Lung microvascular endothelial cell (primary cell): Measurements from ENCODE around the gene CMYA5. TPM values are rescaled to one million over a fixed set of nuclear protein-coding genes. Genes with fewer than 3 reads are reported as not detected.
A peak's percentile ranks its signal among the peaks of the same experiment; 100 is the strongest.
"Not testable (repeated sequence)": the region's sequence is repeated elsewhere in the genome, so short reads cannot be mapped to it uniquely, and the experiment has no call there.

Source experiments
- DNase-seq, 2 donors: peaks; one replicate each; pipeline versions ENCODE4 v3.0.0 to v3.0.0-alpha.2; 2010; ENCODE audit warnings: low read depth in 2 of 2
- total RNA-seq: library from RNA; depleted of rRNA; stranded (reverse); fragments of >200 nt; gene quantifications from 2 replicates; pipeline ENCODE4 v1.2.1, GENCODE V29; 2014

Gene CMYA5
- total RNA-seq, 1 donor from 2014 or later: under 0.01 TPM

DNA sequence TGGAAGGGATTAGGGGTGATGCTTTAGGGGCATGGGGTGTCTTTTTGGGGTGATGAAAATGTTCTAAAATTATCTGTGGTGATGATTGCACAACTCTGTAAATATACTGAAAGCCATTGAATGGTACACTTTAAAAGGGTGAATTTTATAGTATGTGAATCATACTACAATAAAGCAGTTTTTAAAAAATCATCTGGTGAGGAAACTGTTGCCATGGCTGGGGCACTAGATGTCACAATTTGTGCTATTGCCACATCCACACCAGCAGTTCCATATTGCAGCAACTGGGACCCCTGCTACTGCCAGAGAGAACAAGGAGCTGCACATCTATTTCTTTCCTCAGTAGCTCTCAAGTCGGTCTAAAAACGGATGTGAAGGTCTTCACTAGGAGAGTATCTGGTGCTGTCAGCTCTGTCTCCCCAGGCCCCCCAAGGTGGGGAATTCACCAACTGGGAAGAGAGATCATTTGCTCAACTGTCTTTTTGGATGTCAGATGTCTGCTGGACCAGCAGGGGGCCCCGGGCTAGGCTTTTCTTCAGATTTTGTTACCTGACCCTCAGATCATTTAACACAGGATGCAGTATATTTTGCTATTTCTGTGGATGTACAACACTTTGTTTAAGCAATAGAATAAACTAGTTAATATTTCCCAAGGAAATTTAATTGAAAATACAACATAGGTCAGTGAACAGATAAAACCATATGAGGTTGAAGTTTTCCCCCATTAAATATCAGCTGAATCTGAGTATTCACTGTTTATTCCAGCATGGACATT is 13.2 kb downstream of the CMYA5 start:
- peak in 1 of 2 donors; percentile 15 for DNase-seq

DNA sequence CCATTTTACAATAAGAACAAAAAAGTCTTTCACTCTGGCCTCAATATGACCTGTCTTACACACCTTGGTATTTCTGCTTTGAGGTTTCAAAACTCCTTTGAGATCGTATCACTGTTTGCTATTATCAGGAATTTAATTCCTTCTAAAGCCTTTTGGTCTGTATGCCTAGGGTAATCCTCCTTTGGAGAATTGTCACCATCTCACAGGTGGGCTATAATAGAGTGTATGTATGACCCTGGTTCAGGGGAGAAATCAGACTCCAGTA is 13.7 kb downstream of the CMYA5 start:
- DNase-seq: no peak

DNA sequence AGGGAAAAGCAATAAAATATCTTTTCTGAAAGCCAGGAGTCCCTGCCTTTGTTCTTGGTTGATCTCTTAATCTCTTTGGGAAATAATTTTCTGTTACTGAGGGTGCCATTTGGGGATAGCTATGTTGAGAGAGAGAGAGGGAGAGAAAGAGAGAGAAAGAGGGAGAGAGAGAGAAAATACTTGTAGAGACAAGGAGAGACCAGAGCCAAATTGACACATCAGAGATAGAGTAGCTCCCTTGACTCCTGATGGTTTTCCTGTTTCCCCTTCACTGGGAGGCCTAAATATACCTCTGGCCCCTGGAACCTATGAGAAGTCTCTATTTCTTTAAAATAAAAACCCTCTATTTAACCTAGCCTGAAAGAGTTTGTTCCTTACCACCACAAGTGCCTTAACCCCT is 14.9 kb downstream of the CMYA5 start:
- DNase-seq: no peak

GRCh38 chr5:79705632-79706031 is 16.0 kb downstream of the CMYA5 start:
- DNase-seq: no peak

DNA sequence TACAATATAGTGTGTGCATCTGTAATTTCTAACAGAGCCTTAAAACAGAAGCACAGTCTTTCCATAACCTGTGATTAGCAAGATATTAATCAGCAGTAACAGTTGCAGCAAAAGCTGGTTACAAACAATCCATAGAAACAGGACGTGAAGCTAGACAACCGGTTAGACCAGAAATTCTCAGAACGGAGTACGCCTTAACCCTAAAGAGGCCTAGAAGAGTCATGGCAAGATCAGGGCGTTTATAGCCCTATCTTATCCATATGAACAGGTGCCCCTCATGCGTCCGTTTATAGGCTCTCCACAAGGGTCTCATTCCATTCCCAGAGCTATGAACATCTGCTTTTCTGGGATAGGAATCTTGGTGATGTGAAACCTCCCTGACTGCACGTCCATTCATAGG is 16.7 kb downstream of the CMYA5 start:
- not testable (repeated sequence) for DNase-seq

GRCh38 chr5:79707535-79707934 is 17.9 kb downstream of the CMYA5 start:
- DNase-seq: no peak

- DNase-seq: no peak
Observed at GRCh38 chr5:79712741-79713140, 23.1 kb downstream of the CMYA5 start.

- no peak for DNase-seq
Observed at GRCh38 chr5:79713727-79714126, 24.1 kb downstream of the CMYA5 start.

DNA sequence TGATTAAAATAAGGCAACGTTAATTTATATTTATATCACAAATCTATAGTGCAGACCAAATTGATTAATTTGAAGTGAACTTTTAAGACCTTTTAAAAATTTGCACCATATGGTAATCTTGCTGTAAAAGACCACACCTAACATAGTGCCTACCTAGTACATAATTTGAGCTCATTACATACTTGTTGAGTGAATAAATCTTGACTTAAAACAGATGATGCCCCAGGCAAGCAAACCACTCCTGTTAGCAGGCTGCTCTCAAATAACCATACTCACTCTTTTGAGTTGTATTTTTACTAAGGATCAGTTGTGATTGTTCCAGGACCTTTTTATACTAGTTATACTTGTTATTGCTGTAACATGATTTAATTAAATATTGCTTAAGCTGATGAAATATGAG is 27.2 kb downstream of the CMYA5 start:
- no peak for DNase-seq

DNA sequence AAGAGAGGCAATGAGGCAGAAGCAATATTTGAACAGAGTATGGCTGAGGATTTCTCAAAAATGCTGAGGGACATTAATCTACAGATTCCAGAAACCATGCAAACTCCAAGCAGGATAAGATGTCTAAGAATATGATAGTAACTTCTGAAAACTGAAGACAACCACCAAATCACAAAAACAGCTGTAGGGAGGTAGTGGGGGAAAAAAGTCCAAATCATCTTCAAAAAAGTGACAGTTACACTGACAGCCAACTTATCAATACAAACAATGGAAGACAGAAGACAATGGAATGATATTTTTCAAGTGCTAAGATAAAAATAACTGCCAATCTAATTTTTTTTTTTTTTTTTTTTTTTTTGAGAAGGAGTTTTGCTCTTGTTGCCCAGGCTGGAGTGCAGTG is 30.5 kb downstream of the CMYA5 start:
- DNase-seq: no peak

DNA sequence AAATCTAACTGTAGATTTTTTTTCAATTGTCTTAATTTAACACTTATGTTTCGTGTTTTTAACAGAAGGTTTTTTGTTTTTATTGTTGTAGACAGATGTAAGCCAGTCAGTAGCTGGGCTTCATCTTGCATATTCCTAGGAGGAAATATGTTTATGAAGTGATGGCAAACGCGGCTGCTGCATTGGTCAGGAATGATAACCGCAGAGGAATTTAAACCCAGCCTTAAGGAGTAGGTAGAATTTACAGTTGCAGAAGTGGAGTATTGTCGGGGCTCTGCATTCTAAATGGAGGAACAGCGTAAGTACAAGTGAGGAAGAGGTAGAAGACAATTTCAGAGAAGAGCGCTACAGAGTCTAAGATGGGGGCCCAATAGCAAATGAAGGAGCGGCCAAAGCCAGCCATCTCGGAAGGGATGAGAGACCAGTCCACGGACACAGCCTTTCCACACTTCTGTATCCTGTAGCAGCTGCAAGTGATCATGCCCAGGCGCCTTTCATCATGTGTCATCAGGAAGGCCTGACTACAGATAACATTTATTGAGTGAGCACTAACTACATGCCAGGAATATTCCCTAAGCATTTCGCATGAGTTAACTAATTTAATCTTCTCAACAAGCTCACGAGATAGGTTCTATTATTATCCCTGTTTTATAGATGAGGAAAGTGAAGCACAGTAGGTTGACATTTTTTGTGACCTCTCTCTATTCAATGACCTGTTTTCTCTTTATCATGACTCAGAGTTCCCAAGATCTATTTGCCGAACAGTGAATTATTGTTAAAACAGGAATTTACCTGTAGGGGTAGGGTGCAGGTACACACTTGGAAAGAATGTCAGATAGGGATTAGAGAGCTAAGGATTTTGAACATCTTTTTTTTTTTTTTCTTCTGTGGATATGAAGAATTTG is 38.1 kb downstream of the CMYA5 start:
- no peak for DNase-seq

DNA sequence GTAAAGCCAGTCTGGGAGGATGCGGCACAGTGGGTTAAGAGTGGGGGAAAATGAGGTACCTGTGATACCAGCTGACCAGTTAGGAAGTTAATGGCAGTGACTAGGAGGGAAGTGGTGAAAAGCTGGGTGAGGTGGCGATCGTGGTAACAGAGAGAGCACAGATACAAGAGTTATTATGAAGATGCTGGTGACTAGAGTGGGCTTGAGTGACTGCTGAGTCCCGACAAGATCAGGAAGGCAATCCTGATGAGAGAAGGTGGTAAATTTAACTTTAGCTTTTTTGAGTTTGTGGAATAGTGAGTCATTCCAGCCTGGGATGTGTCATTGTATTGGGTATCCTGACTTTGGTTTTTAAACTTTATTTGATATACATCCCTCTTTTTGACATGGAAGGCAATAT is 38.8 kb downstream of the CMYA5 start:
- DNase-seq: no peak

DNA sequence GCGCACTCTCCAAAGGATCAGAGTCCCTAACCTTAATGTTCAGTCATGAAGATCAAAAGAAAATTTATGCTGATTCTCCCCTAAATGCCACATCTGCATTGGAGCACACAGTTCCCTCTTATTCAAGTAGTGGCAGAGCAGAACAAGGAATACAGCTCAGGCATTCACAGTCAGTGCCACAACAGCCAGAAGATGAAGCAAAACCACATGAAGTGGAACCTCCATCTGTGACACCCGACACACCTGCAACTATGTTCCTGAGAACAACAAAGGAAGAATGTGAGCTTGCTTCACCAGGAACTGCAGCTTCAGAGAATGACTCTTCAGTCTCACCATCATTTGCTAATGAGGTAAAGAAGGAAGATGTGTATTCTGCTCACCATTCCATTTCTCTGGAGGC is 40.0 kb downstream of the CMYA5 start:
- DNase-seq: no peak

- DNase-seq: no peak
Observed at GRCh38 chr5:79730564-79730963, 40.9 kb downstream of the CMYA5 start.

DNA sequence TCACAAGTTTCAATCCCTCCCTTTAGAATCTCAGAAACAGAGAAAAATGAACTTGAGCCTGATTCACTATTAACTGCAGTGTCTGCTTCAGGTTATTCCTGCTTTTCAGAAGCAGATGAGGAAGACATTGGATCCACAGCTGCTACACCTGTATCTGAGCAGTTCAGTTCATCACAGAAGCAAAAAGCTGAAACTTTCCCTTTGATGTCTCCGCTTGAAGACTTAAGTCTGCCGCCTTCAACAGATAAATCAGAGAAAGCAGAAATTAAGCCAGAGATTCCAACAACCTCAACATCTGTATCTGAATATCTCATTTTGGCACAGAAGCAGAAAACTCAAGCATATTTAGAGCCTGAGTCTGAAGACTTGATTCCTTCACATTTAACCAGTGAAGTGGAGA is 42.1 kb downstream of the CMYA5 start:
- no peak for DNase-seq

- no peak for DNase-seq
Observed at GRCh38 chr5:79736528-79737514, 47.2 kb downstream of the CMYA5 start.

- no peak for DNase-seq
Observed at GRCh38 chr5:79738349-79738748, 48.7 kb downstream of the CMYA5 start.

DNA sequence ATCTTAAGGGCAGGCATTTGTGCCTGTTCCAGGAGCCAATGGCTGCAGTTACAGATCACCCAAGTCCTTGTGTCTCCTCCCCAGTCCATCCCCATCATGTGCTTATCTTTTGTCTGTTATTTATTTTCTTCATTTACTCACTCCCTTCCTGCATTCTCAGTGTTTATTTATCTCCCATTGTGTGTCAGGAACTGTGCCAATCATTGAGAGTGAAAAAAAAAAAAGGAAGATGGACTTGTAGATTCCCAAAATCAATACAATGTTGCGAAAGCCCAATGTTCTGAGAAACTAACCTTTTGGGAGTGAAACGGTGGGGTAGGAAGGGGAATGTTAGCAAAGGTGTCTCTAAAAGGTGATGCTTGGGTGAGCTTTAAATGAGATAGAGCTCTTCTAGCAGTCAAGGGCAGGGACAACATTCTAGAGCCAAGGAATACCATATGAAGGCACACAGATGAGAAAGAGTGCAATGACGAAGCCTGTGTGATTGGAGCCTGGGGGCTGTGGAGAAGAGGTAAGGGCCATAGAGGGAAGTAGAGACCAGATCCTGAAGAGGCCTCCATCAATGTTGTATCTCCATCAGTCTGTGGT is 53.0 kb downstream of the CMYA5 start:
- no peak for DNase-seq

- DNase-seq: no peak
Observed at GRCh38 chr5:79743846-79744605, 54.4 kb downstream of the CMYA5 start.

GRCh38 chr5:79745255-79745654 is 55.6 kb downstream of the CMYA5 start:
- DNase-seq: no peak
